ENCODE data around the gene SLC7A1.
"Not testable (repeated sequence)": the region's sequence is repeated elsewhere in the genome, so short reads cannot be mapped to it uniquely, and the experiment has no call there.

GRCh38 chr13:29636831-29637230, 41.3 kb upstream of the SLC7A1 start:
- not testable (repeated sequence) for TF ChIP-seq CTCF (IDR thresholded peaks at IDR 0.05); POLR2AphosphoS2 (conservative IDR thresholded peaks at IDR 0.05; ENCODE audit: low read length); TP53 (CRISPR knock-in tag; IDR thresholded peaks at IDR 0.05)

Measured in A549 (cell line).